ENCODE data around the gene STARD13.
A peak's percentile ranks its signal among the peaks of the same experiment; 100 is the strongest.

STARD13 gene

GRCh38 chr13:33076001-33076992, 209.3 kb downstream of the STARD13 start:
- no peak for DNase-seq

- DNase-seq, result no peak
These were observed 212.2 kb downstream of the STARD13 start for GRCh38 chr13:33073338-33073737.

- no peak for DNase-seq
These were observed 212.8 kb downstream of the STARD13 start for GRCh38 chr13:33072759-33073158.

GRCh38 chr13:33072282-33072681, 213.3 kb downstream of the STARD13 start:
- peak in 1 of 2 experiments; percentile 23 for DNase-seq

GRCh38 chr13:33070713-33071112, 214.8 kb downstream of the STARD13 start:
- DNase-seq, result no peak

- DNase-seq, result no peak
These were observed 216.2 kb downstream of the STARD13 start for GRCh38 chr13:33069365-33069764.

- no peak for DNase-seq
These were observed 219.2 kb downstream of the STARD13 start for GRCh38 chr13:33066329-33066728.

GRCh38 chr13:33060815-33061214, 224.7 kb downstream of the STARD13 start:
- no peak for DNase-seq

GRCh38 chr13:33058776-33059327, 226.7 kb downstream of the STARD13 start:
- DNase-seq, result no peak

GRCh38 chr13:33057019-33057780, 228.4 kb downstream of the STARD13 start:
- DNase-seq, result no peak

GRCh38 chr13:33053397-33054066, 232.0 kb downstream of the STARD13 start:
- DNase-seq, result no peak
